HG03571 (cell line): ENCODE measurements around the gene PPP6R3.
"Not testable (repeated sequence)": the region's sequence is repeated elsewhere in the genome, so short reads cannot be mapped to it uniquely, and the experiment has no call there.

Experiments used
- ATAC-seq: cut with Tn5 transposase; IDR thresholded peaks from one replicate; pipeline ENCODE4 v1.9.1; 2021; ENCODE audit not compliant: unreplicated experiment

Gene PPP6R3

DNA sequence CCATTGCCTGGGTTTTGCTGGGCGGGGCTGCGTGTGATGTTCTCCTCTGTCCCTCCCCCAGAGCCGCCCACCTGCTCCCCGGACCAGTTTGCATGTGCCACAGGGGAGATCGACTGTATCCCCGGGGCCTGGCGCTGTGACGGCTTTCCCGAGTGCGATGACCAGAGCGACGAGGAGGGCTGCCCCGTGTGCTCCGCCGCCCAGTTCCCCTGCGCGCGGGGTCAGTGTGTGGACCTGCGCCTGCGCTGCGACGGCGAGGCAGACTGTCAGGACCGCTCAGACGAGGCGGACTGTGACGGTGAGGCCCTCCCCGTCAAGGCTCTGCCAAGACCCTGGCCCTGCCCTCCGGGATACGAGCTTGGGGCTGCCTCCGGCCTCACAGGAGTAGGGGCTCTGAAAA lies 27.0 kb upstream of the PPP6R3 start:
- no peak for ATAC-seq

DNA sequence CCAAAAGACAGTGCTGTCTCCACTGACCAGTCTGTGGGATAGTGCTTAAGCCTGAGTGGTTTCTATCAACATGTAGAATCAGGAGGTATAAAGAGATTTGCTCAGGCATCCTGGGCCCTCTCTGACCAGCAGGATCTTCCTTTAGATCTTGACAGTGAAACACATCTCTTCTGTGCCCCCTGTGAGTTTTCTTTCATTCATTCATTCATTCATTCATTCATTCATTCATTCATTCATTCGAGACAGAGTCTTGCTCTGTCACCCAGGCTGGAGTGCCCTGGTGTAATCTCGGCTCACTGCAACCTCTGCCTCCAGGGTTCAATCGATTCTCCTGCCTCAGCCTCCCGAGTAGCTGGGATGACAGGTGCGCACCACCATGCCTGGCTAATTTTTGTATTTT lies 26.4 kb upstream of the PPP6R3 start:
- ATAC-seq: not testable (repeated sequence)

- ATAC-seq: no peak
These were observed 24.2 kb upstream of the PPP6R3 start for GRCh38 chr11:68436162-68436888.

DNA sequence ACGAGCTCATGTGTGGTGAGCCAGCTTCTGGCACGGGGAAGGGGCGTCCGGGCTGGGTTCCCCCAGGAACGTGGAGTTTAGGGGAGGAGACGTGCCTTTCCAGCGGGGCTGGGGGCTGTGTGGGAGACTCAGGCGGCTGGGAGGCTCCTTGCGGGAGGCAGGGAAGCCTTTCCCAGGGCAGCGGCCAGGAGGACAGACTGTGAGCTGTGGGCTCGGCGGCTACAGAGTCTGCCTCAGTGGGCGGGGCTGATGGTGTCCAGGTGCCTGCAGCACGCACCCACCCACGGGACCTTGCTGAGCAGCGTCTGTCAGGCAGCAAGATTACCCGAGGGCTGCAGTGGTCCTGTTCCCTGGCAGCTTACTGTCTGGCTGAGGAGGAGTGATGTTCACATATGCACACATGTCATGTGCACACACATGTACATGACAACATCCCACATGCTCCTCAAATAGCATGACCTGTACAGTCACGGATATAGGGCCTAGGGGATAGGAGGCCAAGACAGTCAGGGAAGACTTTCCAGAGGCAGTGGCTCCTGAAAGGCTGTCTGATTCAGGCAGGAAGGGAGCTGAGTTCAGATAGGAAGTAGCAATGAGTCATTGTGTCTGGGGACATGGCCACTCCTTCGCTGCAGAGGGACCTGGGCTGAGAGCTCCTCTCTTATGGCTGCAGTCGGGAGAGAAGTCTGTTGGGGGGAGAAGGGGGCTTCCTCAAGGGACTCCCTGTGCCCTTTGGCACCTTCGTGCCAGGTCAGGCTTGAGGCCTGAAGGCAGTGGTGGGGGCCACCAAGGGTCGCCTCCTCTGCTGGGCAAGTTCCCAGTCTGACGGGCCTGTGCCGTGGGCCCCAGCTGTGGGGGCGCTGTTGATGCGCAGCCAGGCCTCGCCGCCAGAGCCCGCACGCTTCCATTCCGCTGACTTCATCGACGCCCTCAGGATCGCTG lies 23.3 kb upstream of the PPP6R3 start:
- ATAC-seq: no peak

DNA sequence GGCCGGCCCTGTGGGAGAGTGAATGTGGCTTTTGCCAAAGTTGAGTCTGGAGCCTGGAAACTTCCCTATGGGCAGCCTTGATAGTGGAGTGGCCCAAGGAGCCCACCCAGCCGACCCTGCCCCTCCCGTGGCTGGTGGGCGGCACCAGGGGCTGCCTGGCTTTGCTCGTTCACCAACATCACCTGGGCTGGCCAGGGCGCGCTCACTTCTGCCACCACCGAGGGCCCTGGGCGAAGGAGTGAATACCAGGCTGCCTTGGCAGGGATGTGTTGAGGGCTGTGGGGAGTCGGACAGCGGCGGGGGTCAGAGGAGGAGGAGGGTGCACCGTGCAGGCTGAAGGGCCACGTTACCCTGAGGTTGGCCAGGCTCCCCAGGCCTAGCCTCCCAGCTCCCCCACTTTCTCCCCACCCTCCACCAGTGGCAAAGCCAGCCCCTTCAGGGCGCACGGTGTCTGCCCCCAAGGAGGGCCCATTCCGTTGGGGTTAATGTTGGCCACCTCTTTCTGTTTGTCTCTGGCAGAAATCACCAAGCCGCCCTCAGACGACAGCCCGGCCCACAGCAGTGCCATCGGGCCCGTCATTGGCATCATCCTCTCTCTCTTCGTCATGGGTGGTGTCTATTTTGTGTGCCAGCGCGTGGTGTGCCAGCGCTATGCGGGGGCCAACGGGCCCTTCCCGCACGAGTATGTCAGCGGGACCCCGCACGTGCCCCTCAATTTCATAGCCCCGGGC lies 22.5 kb upstream of the PPP6R3 start:
- no peak for ATAC-seq

GRCh38 chr11:68438658-68439259 lies 21.8 kb upstream of the PPP6R3 start:
- ATAC-seq: no peak

- no peak for ATAC-seq
These were observed 21.0 kb upstream of the PPP6R3 start for GRCh38 chr11:68439355-68440065.

GRCh38 chr11:68440224-68440623 lies 20.3 kb upstream of the PPP6R3 start:
- ATAC-seq: no peak

- no peak for ATAC-seq
These were observed 18.9 kb upstream of the PPP6R3 start for GRCh38 chr11:68441466-68442230.

DNA sequence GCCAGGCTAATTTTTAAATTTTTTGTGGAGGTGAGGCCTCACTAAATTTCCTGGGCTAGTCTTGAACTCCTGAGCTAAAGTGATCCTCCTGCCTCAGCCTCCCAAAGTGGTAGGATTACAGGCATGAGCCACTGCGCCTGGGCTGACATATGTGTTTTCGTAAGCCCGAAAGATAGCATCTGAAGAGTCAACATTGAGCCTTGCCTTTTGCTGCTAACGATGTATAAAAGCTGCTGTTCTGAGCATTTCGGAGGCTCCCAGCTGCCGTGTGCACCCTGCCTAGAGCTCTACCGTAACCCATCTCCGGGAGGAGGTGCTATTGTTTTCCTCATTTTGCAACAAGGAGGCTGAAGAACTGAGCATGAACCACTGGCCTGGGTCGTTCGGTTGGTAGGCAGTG lies 18.1 kb upstream of the PPP6R3 start:
- no peak for ATAC-seq

GRCh38 chr11:68444566-68444965 lies 16.0 kb upstream of the PPP6R3 start:
- ATAC-seq: no peak

DNA sequence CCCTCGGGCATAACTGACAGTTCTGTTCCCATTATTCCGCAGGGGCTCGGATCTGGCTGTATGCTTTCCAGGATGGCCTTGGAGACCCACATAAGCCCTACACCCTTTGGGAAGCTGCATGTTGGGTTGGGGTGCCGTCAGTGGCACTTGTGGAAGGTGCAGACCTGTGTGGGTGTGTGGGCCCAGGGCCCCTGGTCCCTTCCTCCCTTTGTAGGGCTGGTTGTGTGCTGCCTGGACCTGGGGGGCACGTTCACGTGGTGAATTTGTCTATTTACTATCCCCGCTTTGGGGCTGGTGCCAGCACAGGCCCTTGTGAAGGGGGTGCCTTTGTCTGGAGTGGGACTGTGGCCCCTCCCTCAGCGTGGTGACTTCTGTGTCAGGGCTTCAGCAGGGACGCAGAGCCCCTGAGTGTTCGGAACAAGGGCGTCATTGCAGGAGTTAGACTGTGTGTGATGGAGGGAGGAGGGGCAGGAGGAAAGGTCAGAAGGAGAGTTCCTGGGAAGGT lies 15.0 kb upstream of the PPP6R3 start:
- no peak for ATAC-seq

DNA sequence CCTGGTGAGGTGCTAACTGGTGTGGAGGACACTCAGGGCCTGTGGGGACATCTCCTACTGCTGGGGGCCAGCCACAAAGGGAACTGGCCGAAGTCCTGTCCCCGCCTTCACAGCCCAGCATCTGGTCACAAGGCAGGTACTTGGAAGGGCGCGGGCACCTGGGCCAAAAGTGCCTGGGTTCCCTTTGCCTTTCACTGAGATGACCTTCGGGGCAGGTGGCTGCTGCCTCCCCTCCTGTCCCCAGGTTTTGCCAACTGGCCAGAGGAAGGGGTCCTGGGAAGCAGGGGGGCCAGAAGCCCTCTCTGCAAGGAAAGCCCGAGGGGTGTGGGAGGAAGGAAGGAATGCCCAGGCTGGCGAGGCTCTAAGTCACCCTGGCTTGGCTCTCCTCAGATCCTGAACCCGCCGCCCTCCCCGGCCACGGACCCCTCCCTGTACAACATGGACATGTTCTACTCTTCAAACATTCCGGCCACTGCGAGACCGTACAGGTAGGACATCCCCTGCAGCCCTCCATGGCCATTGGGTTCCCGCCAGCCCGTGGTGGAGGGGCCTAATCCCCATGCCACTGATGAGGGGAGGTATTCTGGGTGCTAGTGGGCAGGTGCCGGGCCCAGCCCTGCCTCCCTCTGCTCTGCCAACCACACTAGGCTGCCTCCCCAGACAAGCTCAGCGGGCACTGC lies 14.4 kb upstream of the PPP6R3 start:
- ATAC-seq: no peak

- peak; percentile 62 for ATAC-seq
These were observed 13.3 kb upstream of the PPP6R3 start for GRCh38 chr11:68447015-68447801.

- not testable (repeated sequence) for ATAC-seq
These were observed 12.6 kb upstream of the PPP6R3 start for GRCh38 chr11:68447914-68448313.

GRCh38 chr11:68448604-68449011 lies 11.9 kb upstream of the PPP6R3 start:
- no peak for ATAC-seq

DNA sequence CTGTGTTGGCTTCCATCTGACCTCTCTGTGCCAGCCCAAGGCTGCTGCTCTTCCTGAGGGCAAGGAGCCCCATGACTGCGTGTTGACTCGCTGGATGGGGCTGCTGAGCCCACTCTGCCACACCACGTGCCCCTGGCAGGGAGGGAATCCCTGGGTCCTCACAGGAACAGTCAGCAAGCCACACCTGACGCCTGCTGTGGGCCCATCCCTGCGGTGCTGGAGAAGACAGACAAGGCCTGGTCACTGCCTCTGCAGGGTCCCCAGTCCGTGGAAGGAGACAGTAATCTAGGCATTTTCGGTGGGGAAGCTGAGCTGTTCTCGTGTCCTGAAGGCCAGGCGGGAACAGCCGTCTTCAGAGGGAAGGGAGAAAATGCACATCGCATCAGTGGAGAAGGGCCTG lies 10.6 kb upstream of the PPP6R3 start:
- no peak for ATAC-seq

DNA sequence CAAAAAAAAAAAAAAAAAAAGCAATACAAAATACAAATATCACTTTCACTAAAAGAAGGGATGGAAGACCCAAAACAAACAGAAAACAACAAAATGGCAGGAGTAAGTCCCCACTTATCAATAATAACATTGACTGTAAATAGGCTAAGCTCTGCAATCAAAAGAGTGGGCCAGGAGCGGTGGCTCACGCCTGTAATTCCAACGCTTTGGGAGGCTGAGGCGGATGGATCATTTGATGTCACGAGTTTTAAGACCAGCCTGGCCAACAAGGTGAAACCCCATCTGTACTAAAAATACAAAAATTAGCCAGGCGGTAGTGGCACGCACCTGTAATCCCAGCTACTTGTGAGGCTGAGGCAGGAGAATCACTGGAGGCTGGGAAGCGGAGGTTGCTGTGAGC lies 9.8 kb upstream of the PPP6R3 start:
- ATAC-seq: no peak
